ENCODE data around the gene LMO4. TPM values are rescaled to one million over a fixed set of nuclear protein-coding genes. Genes with fewer than 3 reads are reported as not detected.

Gene LMO4
- total and polyA plus RNA-seq, 4 donors, result 16.8 to 23.2 (median 17.8) TPM

DNA sequence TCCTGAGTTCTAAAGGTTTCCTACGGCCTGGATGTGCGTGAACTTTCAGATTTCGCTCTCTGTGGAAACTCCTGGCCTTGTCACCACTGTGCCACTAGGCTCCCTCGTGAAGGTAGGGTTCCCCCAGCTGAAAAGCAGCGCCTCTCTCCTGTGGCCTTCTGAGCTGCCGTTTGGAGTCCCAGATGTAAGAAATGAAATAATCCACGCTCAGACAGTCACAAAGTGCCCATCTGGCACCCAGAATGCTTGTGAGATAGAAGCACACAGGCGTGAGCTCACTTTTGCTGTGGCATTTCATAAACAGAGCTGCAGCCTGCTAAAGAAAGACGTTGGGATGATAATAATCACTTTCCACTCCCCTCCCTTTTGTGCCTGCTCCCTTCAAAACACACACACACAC lies 65.8 kb downstream of the LMO4 start:
- Histone ChIP-seq H3K27me3 (ENCODE audit: control insufficient read depth in 4 of 4, insufficient read depth in 4 of 4, low read length in 3 of 4) (no peaks in the 10 kb centered on the region), H3K9ac (ENCODE audit: low read depth in 1 of 2, low read length in 2 of 2) (no peak overlapping the region), H3K9me3 (ENCODE audit: control insufficient read depth in 4 of 4, low read length in 3 of 4) (no peaks in the 10 kb centered on the region), H3K27ac (ENCODE audit: low read depth in 1 of 2, low read length in 2 of 2) (no peak overlapping the region), H3K4me3 (ENCODE audit: low read depth in 1 of 3, low read length in 3 of 3) (no peak overlapping the region), H3K36me3 (ENCODE audit: control insufficient read depth in 4 of 4, insufficient read depth in 3 of 4, low read depth in 1 of 4, low read length in 3 of 4) (no peaks in the 10 kb centered on the region), H3K4me1 (ENCODE audit: control insufficient read depth in 4 of 4, insufficient read depth in 4 of 4, low read length in 3 of 4) (no peaks in the 10 kb centered on the region)
- DNase-seq (ENCODE audit: low spot score), result no peak
- TF ChIP-seq FOXA1 (IDR thresholded peaks at IDR 0.05) (no peak), FOXA2 (IDR thresholded peaks at IDR 0.05) (no peak), SP1 (IDR thresholded peaks at IDR 0.05) (no peak), HNF4G (IDR thresholded peaks at IDR 0.05) (no peak), RXRA (IDR thresholded peaks at IDR 0.05) (no peak), NR2F2 (IDR thresholded peaks at IDR 0.05) (no peak), JUND (IDR thresholded peaks at IDR 0.05) (no peak), GABPA (IDR thresholded peaks at IDR 0.05 in 1 of 2, conservative IDR thresholded peaks at IDR 0.05 in 1 of 2) (no peak)
- TF ChIP-seq, protein P1, sequence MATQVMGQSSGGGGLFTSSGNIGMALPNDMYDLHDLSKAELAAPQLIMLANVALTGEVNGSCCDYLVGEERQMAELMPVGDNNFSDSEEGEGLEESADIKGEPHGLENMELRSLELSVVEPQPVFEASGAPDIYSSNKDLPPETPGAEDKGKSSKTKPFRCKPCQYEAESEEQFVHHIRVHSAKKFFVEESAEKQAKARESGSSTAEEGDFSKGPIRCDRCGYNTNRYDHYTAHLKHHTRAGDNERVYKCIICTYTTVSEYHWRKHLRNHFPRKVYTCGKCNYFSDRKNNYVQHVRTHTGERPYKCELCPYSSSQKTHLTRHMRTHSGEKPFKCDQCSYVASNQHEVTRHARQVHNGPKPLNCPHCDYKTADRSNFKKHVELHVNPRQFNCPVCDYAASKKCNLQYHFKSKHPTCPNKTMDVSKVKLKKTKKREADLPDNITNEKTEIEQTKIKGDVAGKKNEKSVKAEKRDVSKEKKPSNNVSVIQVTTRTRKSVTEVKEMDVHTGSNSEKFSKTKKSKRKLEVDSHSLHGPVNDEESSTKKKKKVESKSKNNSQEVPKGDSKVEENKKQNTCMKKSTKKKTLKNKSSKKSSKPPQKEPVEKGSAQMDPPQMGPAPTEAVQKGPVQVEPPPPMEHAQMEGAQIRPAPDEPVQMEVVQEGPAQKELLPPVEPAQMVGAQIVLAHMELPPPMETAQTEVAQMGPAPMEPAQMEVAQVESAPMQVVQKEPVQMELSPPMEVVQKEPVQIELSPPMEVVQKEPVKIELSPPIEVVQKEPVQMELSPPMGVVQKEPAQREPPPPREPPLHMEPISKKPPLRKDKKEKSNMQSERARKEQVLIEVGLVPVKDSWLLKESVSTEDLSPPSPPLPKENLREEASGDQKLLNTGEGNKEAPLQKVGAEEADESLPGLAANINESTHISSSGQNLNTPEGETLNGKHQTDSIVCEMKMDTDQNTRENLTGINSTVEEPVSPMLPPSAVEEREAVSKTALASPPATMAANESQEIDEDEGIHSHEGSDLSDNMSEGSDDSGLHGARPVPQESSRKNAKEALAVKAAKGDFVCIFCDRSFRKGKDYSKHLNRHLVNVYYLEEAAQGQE (IDR thresholded peaks at IDR 0.05), result no peak
- TF ChIP-seq, protein P2, sequence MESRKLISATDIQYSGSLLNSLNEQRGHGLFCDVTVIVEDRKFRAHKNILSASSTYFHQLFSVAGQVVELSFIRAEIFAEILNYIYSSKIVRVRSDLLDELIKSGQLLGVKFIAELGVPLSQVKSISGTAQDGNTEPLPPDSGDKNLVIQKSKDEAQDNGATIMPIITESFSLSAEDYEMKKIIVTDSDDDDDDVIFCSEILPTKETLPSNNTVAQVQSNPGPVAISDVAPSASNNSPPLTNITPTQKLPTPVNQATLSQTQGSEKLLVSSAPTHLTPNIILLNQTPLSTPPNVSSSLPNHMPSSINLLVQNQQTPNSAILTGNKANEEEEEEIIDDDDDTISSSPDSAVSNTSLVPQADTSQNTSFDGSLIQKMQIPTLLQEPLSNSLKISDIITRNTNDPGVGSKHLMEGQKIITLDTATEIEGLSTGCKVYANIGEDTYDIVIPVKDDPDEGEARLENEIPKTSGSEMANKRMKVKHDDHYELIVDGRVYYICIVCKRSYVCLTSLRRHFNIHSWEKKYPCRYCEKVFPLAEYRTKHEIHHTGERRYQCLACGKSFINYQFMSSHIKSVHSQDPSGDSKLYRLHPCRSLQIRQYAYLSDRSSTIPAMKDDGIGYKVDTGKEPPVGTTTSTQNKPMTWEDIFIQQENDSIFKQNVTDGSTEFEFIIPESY (IDR thresholded peaks at IDR 0.05), result no peak
- TF ChIP-seq, protein P3, sequence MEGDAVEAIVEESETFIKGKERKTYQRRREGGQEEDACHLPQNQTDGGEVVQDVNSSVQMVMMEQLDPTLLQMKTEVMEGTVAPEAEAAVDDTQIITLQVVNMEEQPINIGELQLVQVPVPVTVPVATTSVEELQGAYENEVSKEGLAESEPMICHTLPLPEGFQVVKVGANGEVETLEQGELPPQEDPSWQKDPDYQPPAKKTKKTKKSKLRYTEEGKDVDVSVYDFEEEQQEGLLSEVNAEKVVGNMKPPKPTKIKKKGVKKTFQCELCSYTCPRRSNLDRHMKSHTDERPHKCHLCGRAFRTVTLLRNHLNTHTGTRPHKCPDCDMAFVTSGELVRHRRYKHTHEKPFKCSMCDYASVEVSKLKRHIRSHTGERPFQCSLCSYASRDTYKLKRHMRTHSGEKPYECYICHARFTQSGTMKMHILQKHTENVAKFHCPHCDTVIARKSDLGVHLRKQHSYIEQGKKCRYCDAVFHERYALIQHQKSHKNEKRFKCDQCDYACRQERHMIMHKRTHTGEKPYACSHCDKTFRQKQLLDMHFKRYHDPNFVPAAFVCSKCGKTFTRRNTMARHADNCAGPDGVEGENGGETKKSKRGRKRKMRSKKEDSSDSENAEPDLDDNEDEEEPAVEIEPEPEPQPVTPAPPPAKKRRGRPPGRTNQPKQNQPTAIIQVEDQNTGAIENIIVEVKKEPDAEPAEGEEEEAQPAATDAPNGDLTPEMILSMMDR (IDR thresholded peaks at IDR 0.05; ENCODE audit: low read depth, low read length, missing input control), result no peak
- WGBS, result 84% methylated on average over 9 of the region's 9 CpGs

DNA sequence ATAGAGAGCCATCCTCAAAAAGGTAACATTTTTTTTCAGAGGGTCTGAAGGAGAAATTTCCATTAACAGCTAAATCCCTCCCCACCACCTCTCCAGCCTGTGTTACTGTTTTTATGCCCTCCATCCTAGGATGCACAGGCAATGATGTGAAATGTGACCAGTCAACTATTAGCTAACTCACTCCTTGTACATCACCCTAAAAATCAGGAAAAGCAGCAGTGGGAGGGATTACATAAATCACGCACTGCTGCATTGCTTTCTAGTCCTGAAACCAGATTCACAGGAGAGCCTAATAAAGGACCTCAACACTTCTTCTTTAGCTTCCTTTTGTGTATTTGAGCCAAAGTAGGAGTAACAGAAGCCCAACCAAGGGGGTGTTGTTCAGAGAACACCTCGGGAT lies 66.3 kb downstream of the LMO4 start:
- 96% methylated on average over 2 of the region's 2 CpGs for WGBS
- Histone ChIP-seq H3K36me3 (ENCODE audit: control insufficient read depth in 4 of 4, insufficient read depth in 3 of 4, low read depth in 1 of 4, low read length in 3 of 4) (no peaks in the 10 kb centered on the region), H3K4me3 (ENCODE audit: low read depth in 1 of 3, low read length in 3 of 3) (no peak overlapping the region), H3K9me3 (ENCODE audit: control insufficient read depth in 4 of 4, low read length in 3 of 4) (no peaks in the 10 kb centered on the region), H3K27ac (ENCODE audit: low read depth in 1 of 2, low read length in 2 of 2) (no peak overlapping the region), H3K27me3 (ENCODE audit: control insufficient read depth in 4 of 4, insufficient read depth in 4 of 4, low read length in 3 of 4) (no peaks in the 10 kb centered on the region), H3K9ac (ENCODE audit: low read depth in 1 of 2, low read length in 2 of 2) (no peak overlapping the region), H3K4me1 (ENCODE audit: control insufficient read depth in 4 of 4, insufficient read depth in 4 of 4, low read length in 3 of 4) (no peaks in the 10 kb centered on the region)
- TF ChIP-seq, protein P4, sequence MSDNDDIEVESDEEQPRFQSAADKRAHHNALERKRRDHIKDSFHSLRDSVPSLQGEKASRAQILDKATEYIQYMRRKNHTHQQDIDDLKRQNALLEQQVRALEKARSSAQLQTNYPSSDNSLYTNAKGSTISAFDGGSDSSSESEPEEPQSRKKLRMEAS (IDR thresholded peaks at IDR 0.05), result no peak
- TF ChIP-seq, protein P3 (IDR thresholded peaks at IDR 0.05; ENCODE audit: low read depth, low read length, missing input control), result no peak
- no peak for TF ChIP-seq JUND (IDR thresholded peaks at IDR 0.05)
- TF ChIP-seq RAD21 (IDR thresholded peaks at IDR 0.05), result no peak
- no peak for TF ChIP-seq NR2F2 (IDR thresholded peaks at IDR 0.05)
- no peak for TF ChIP-seq SP1 (IDR thresholded peaks at IDR 0.05)
- TF ChIP-seq TAF1 (conservative IDR thresholded peaks at IDR 0.05), result no peak
- TF ChIP-seq, protein P1 (IDR thresholded peaks at IDR 0.05), result no peak
- no peak for TF ChIP-seq HNF4A (conservative IDR thresholded peaks at IDR 0.05)
- no peak for TF ChIP-seq GABPA (IDR thresholded peaks at IDR 0.05 in 1 of 2, conservative IDR thresholded peaks at IDR 0.05 in 1 of 2)
- TF ChIP-seq YY1 (IDR thresholded peaks at IDR 0.05), result no peak
- no peak for TF ChIP-seq RXRA (IDR thresholded peaks at IDR 0.05)
- DNase-seq (ENCODE audit: low spot score), result no peak
